Rectal smooth muscle tissue (tissue), 1 donor: ENCODE measurements around the gene TERT.
"Not testable (repeated sequence)": the region's sequence is repeated elsewhere in the genome, so short reads cannot be mapped to it uniquely, and the experiment has no call there.

ENCODE experiments used
- H3K27ac ChIP-seq: one replicate; pipeline ENCODE4 v1.7.0; 2013; ENCODE audit warnings: low read depth, low read length, inconsistent platforms
- H3K27me3 ChIP-seq: one replicate; pipeline ENCODE4 v1.7.0; 2013; ENCODE audit warnings: low read length; ENCODE audit not compliant: control insufficient read depth, insufficient read depth
- H3K36me3 ChIP-seq: one replicate; pipeline ENCODE4 v1.7.0; 2013; ENCODE audit warnings: low read length; ENCODE audit not compliant: control insufficient read depth, insufficient read depth
- H3K4me1 ChIP-seq: one replicate; pipeline ENCODE4 v1.7.0; 2013; ENCODE audit warnings: low read length; ENCODE audit not compliant: control insufficient read depth, insufficient read depth
- H3K4me3 ChIP-seq: one replicate; pipeline ENCODE4 v1.7.0; 2013; ENCODE audit warnings: low read length
- H3K9ac ChIP-seq: one replicate; pipeline ENCODE4 v1.7.0; 2013; ENCODE audit warnings: low read length

The TERT gene

DNA sequence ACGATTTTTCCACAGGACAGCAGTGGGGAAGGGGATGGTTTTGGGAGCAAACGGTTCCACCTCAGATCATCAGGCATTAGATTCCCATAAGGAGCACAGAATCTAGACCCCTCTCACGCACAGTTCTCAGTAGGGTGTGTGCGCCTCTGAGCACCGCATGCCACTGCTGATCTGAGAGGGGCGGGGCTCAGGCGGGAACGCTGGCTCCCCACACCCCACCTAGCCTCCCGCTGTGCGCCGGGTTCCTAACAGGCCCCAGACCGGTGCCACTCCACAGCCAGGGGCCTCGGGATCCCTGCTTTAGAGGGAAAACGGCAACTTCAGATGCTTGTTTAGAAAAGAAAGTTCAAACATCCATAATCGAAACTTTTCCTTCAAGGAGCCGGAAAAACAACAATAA, 20.4 kb downstream of the TERT start:
- Histone ChIP-seq H3K27ac (no peak overlapping the region), H3K27me3 (no peaks in the 10 kb centered on the region), H3K4me1 (no peaks in the 10 kb centered on the region), H3K4me3 (no peak overlapping the region), H3K36me3 (no peaks in the 10 kb centered on the region), H3K9ac (no peak overlapping the region)

DNA sequence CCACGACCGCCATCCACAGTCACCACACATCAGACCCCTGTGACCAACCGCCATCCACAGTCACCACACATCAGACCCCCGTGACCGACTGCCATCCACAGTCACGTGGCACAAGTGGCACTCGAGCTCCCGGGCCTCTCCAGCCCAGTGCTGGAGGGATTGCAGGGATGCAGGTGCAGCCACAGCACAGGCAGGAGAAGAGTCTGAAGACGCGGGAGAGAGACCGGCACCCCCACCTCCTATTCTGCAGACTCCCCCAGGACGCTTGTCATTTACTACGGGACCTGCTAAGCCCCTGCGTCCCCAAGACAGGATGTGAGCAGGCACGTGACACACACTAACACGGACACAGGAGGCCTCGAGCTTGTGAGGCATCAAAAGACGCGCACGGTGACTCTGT, 21.1 kb downstream of the TERT start:
- Histone ChIP-seq H3K27me3 (no peaks in the 10 kb centered on the region), H3K4me3 (no peak overlapping the region), H3K27ac (no peak overlapping the region), H3K9ac (no peak overlapping the region), H3K4me1 (no peaks in the 10 kb centered on the region), H3K36me3 (no peaks in the 10 kb centered on the region)

DNA sequence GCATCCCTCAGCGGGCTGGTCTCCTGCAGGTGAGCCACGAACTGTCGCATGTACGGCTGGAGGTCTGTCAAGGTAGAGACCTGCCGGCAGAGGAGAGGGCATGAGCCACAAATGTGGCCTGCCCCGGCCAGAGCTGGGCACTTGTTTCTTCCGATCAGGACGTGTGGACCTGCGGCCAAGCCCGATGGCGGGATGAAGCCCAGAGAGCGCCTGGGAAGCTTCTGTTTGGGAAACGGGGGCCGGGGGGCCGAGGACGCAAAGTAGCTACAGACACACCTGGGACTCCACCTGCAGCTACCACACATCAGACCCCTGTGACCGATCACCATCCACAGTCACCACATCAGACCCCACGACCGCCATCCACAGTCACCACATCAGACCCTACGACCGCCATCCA, 22.7 kb downstream of the TERT start:
- no peaks in the 10 kb centered on the region for H3K27me3 ChIP-seq
- H3K4me1 ChIP-seq, result no peaks in the 10 kb centered on the region
- no peak overlapping the region for H3K4me3 ChIP-seq
- no peak overlapping the region for H3K9ac ChIP-seq
- H3K36me3 ChIP-seq, result no peaks in the 10 kb centered on the region
- H3K27ac ChIP-seq, result no peak overlapping the region

DNA sequence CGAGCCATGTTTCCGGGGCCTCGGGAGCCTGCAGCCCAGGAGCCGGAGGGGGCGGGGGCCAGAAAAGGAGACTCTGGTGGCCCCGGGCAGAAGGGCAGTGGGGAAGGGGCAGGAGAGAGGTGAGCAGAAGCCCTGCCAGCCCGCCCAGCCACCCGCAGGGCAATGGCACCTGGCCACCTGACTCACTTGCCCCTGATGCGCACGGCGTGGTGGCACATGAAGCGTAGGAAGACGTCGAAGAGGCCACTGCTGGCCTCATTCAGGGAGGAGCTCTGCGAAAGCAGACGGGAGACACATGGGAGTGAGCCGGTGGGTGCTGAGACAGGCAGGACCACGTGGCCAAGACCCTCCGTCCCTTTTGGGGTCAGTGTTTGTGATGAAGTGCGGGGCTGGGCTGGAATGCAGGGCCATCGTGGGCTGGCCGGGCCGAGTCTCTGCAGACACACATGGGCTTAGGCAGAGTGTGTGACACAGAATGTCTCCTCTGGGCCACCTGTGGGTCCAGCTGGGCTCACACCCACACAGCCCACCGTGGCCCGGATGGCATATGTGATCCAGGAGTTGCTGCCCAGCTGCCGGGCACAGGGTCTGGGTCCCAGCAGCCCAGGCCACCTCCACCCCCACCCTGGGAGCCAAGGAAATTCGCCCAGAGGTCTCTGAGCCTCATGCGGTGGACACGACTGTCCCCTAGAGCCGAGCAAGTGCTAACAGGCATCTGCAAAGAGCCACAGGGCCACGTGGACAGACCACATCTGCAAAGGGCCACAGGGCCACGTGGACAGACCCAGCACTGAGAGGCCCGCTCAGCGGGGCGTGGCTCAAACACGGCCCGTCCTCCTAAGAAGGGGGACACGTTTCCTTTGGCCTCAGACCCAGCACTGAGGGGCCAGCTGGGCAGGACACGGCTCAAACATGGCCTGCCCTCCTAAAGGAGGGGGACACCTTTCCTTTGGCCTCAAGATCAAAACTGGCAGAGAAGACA, 23.6 kb downstream of the TERT start:
- no peak overlapping the region for H3K9ac ChIP-seq
- H3K4me1 ChIP-seq, result no peaks in the 10 kb centered on the region
- H3K27ac ChIP-seq, result no peak overlapping the region
- H3K4me3 ChIP-seq, result no peak overlapping the region
- no peaks in the 10 kb centered on the region for H3K36me3 ChIP-seq
- H3K27me3 ChIP-seq, result no peaks in the 10 kb centered on the region

DNA sequence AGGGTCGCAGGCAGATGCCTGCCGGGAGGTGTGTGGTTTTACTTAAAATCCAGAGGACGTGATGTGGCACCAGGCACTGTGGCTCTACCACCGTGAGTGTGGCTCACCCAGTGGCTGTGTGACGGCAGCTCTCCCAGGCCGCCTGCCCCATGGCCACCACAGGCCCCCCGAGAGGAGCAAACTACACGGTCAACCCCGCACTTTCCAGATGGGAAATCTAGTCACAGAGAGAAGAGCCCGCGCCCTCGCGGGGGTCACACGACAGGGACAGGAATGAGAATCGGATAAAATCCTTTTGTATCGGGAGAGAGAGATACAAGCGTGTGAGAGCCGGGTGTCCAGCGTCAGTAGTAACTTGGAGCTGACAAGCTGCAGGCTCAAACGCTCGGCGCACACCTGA, 24.4 kb downstream of the TERT start:
- no peaks in the 10 kb centered on the region for H3K36me3 ChIP-seq
- no peak overlapping the region for H3K4me3 ChIP-seq
- H3K27me3 ChIP-seq, result no peaks in the 10 kb centered on the region
- no peak overlapping the region for H3K9ac ChIP-seq
- H3K4me1 ChIP-seq, result no peaks in the 10 kb centered on the region
- no peak overlapping the region for H3K27ac ChIP-seq

DNA sequence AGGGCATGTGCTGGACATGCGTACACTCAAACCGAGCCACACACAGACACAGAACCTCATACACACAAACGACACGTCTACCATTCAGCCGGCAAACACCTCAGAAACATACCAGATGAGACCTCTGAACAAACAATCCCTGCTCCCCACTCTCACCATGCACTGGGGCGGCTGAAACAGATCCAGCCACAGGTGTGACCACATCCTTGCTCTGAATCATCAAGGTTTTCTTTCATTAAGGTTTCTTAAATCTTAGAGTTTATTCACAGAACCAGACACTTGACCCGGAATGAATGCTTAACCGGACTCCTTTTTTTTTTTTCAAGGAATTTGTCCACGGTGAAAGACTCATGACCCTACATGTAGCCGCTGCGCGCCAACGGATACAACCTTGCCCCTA, 26.2 kb downstream of the TERT start:
- no peaks in the 10 kb centered on the region for H3K27me3 ChIP-seq
- H3K4me1 ChIP-seq, result no peaks in the 10 kb centered on the region
- H3K9ac ChIP-seq, result no peak overlapping the region
- no peaks in the 10 kb centered on the region for H3K36me3 ChIP-seq
- H3K27ac ChIP-seq, result no peak overlapping the region
- H3K4me3 ChIP-seq, result no peak overlapping the region

DNA sequence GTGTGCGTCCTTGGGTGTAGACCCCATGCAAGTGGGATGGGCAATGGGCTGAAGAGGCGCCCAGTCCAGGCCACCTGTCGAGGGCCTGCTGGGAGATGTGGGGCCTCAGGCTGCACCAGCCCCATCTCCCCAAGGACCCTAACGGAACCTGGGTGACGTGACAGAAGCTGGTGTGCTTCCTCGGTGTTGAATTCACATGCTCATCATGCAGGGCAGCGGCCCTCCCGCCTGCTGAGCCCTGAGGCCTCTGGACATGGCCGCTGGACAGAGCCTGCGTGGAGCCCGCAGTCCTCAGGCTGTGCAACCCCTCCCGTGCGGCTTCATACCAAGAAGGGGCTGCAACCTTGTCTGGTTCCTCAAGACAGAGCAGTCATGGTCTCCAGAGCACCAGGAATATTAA, 26.8 kb downstream of the TERT start:
- H3K27ac ChIP-seq, result no peak overlapping the region

DNA sequence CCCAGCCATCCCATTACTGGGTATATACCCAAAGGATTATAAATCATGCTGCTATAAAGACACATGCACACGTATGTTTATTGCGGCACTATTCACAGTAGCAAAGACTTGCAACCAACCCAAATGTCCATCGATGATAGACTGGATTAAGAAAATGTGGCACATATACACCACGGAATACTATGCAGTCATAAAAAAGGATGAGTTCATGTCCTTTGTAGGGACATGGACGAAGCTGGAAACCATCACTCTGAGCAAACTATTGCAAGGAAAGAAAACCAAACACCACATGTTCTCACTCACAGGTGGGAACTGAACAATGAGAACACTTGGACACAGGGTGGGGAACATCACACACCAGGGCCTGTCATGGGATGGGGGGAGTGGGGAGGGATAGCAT, 27.4 kb downstream of the TERT start:
- H3K4me3 ChIP-seq, H3K36me3 ChIP-seq, H3K27ac ChIP-seq, H3K4me1 ChIP-seq, H3K9ac ChIP-seq, H3K27me3 ChIP-seq: not testable (repeated sequence)

More for the DNA sequence above, 26.8 kb downstream of the TERT start:
- Histone ChIP-seq H3K4me1 (no peaks in the 10 kb centered on the region), H3K9ac (no peak overlapping the region), H3K4me3 (no peak overlapping the region), H3K36me3 (no peaks in the 10 kb centered on the region), H3K27me3 (no peaks in the 10 kb centered on the region)

DNA sequence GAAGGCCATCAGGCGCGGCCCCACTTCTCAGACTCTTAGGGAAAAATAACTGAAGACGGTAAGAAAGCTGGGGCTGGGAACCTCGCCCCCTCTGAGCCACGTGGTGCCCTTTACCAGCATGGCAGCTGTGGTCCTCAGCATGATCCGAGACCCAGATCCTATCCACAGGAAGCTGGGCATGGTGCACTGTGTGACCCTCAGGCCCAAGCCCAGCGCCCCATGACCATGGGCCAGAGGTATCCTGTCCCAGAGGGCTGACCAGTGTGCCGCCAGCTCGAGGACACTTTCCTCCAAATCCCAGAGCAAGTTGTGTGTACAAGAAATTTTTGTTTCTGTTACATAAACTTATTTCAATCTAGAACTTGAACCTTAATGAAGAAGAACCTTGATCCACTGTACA, 28.1 kb downstream of the TERT start:
- Histone ChIP-seq H3K4me3 (no peak overlapping the region), H3K27me3 (no peaks in the 10 kb centered on the region), H3K27ac (no peak overlapping the region), H3K9ac (no peak overlapping the region), H3K4me1 (no peaks in the 10 kb centered on the region), H3K36me3 (no peaks in the 10 kb centered on the region)

DNA sequence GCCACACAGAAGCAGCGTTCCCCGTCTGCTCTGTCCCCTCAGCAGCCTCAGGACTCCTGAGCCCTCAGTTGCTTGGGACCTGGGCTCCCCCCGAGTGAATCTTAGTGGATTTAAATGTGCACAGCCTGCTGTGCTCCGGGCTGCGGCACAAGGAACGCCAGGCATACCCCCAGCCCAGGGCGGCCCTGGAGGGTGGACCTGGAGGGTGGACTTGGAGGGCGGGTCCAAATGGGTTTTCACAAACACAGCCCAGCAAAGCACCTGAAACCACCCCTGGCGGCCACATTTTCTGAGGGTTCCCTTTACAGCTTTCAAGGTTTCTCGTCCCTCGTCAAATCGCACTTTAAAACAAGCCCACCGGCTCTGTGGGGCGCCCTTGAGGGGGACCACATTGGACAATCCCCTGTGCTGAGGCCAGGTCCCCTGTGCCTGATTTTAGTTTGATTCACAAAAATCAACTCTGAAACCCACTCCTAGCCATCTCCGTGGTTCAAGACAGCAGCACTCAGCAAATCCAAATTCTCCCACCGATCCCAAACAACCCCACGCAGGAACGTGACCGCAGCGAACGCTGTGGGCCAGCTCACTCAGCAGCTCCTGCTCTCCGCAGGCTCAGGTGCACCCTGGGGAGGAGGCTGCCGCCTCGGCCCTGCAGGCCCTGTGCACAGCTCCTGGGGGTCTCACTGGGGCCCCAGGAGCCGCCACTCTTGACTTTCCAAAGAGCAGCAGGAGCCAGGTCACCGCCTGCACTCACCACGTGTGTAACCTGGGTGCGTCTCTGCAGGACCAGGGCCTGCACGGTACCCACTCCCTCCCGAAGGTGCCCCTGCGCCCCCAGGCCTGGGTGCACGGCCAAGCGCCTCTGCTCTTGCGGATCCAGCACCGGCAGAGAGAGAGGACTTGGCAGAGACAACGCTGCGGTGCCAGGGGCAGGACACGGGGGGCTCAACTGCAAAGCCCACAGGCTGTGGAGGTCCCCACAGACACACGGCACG, 29.1 kb downstream of the TERT start:
- Histone ChIP-seq H3K27ac (no peak overlapping the region), H3K27me3 (no peaks in the 10 kb centered on the region), H3K9ac (no peak overlapping the region), H3K4me3 (no peak overlapping the region), H3K36me3 (no peaks in the 10 kb centered on the region), H3K4me1 (no peaks in the 10 kb centered on the region)

DNA sequence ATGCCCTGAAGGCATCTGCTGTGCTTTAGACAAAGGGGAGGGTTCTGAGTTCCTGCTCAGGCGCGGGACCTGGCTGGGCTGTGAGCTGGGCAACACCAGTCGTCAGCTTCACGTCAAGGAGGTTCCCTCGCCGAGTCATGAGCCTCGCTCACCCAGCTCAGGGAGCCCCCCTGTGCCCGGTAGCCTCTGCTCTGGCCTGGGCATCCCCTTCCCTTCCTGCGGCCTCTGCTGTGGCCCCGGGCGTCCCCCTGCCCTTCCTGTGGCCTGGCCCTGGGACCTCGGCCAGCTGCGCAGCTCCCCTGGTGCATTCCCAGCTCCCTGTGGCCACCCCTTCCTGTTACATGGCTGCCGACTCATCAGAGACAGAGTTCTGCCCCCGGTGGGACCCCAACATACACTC, 29.8 kb downstream of the TERT start:
- no peaks in the 10 kb centered on the region for H3K4me1 ChIP-seq
- H3K27ac ChIP-seq, result no peak overlapping the region
- H3K36me3 ChIP-seq, result no peaks in the 10 kb centered on the region
- H3K27me3 ChIP-seq, result no peaks in the 10 kb centered on the region
- no peak overlapping the region for H3K4me3 ChIP-seq
- no peak overlapping the region for H3K9ac ChIP-seq

DNA sequence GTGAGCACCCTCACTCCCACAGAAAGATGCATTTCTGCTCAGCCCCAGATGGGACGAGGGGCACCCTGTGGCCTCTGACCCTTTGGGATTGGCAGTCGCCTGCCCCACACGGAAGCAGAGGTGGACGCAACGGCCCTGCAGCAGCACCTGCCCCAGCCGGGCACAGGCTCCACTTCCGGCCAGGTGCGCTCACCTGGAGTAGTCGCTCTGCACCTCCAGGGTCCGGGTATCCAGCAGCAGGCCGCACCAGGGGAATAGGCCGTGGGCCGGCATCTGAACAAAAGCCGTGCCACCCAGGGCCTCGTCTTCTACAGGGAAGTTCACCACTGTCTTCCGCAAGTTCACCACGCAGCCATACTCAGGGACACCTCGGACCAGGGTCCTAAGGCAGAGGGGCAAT, 30.7 kb downstream of the TERT start:
- Histone ChIP-seq H3K4me1 (no peaks in the 10 kb centered on the region), H3K4me3 (no peak overlapping the region), H3K27ac (no peak overlapping the region), H3K36me3 (no peaks in the 10 kb centered on the region), H3K27me3 (no peaks in the 10 kb centered on the region), H3K9ac (no peak overlapping the region)
